Measurements from ENCODE around the gene ACBD4. TPM values are rescaled to one million over a fixed set of nuclear protein-coding genes. Genes with fewer than 3 reads are reported as not detected.

Gene ACBD4
- polyA plus RNA-seq, 1 of the 3 experiments (the other 2 are of a cell fraction), result 15.8 TPM

- no peak overlapping the region for H3K4me3 ChIP-seq (ENCODE audit: low read depth in 2 of 2, low read length in 1 of 2)
- no peak overlapping the region for H2AFZ ChIP-seq (ENCODE audit: low read depth)
- no peaks in the 10 kb centered on the region for H3K27me3 ChIP-seq (ENCODE audit: insufficient read depth)
- TF ChIP-seq PBX3 (IDR thresholded peaks at IDR 0.05) (no peak), FOSL2 (IDR thresholded peaks at IDR 0.05; ENCODE audit: borderline replicate concordance, low read depth) (no peak), EZH2phosphoT487 (IDR thresholded peaks at IDR 0.05; ENCODE audit: borderline replicate concordance, low read depth) (no peak), RFX5 (IDR thresholded peaks at IDR 0.05; ENCODE audit: low read length) (no peak), EP300 (IDR thresholded peaks at IDR 0.05; ENCODE audit: borderline replicate concordance in 1 of 2, low read depth in 1 of 2, low read length in 1 of 2) (no peak), RAD21 (IDR thresholded peaks at IDR 0.05; ENCODE audit: low read length) (no peak), REST (IDR thresholded peaks at IDR 0.05; ENCODE audit: low read depth, low read length) (no peak), NFIC (IDR thresholded peaks at IDR 0.05; ENCODE audit: borderline replicate concordance) (no peak), RCOR1 (IDR thresholded peaks at IDR 0.05; ENCODE audit: low read length) (no peak), SIN3A (IDR thresholded peaks at IDR 0.05; ENCODE audit: borderline replicate concordance, low read depth, low read length) (no peak)
- H4K20me1 ChIP-seq (ENCODE audit: insufficient read depth), result no peaks in the 10 kb centered on the region
- peaks cover 4% of the 10 kb centered on the region for H3F3A ChIP-seq (replicated peaks; ENCODE audit: insufficient read depth)
- no peaks in the 10 kb centered on the region for H3K9me3 ChIP-seq
- 72% methylated on average over 10 of the region's 11 CpGs for WGBS (ENCODE audit: low lambda C conversion rate)
- H3K79me2 ChIP-seq (ENCODE audit: insufficient read depth), result no peaks in the 10 kb centered on the region
- no peak overlapping the region for H3K9ac ChIP-seq
- ChIA-PET POLR2A (interaction anchor here (0.5 to 1.6 kb wide), 2 partner anchors 39 to 55 kb away, joined by 3 read pairs; partner anchors contain the start of gene ACBD4), CTCF (interaction anchor here (1.1 to 10.4 kb wide), 4 partner anchors 11 to 92 kb away, joined by 3 to 181 read pairs (median 6); partner anchors contain the start of gene ACBD4)
- H3K4me1 ChIP-seq (ENCODE audit: control insufficient read depth in 1 of 2, insufficient read depth in 2 of 2, low read depth in 1 of 2, low read length in 1 of 2), result no peaks in the 10 kb centered on the region
- H3K9me2 ChIP-seq, result no peaks in the 10 kb centered on the region
- no peak overlapping the region for H3K4me2 ChIP-seq
- H3K36me3 ChIP-seq (replicated peaks in 1 of 2; ENCODE audit: control insufficient read depth in 1 of 2, insufficient read depth in 2 of 2, low read length in 1 of 2), result no peaks in the 10 kb centered on the region
- H3K27ac ChIP-seq (ENCODE audit: low read depth in 2 of 2, low read length in 1 of 2), result no peak overlapping the region
- no peak for DNase-seq
Measured at GRCh38 chr17:45190503-45191255, 55.2 kb downstream of the ACBD4 start.

Small RNA genes within 50 kb of the gene (small RNA-seq; reads per million reads assigned to genes)
- gene MIR6784, result 0 to 1.1 (median 0) reads per million in 7 experiments

Other genes starting within 250 kb of the ACBD4 start
- gene EFTUD2, start 236.2 kb upstream of the ACBD4 start, polyA plus RNA-seq (2012; rRNA removed), result 79.9 and 82.9 TPM in 2 replicates
- 0.48 and 0.71 TPM in 2 replicates for gene GFAP, start 220.2 kb upstream of the ACBD4 start, polyA plus RNA-seq (2012; rRNA removed)
- gene KIF18B, start 187.9 kb upstream of the ACBD4 start, polyA plus RNA-seq (2012; rRNA removed), result 12.6 and 14.7 TPM in 2 replicates
- gene C1QL1, start 167.4 kb upstream of the ACBD4 start, polyA plus RNA-seq (2012; rRNA removed), result 5.4 and 11.9 TPM in 2 replicates
- 47.6 and 48.8 TPM in 2 replicates for gene DCAKD, start 84.1 kb upstream of the ACBD4 start, polyA plus RNA-seq (2012; rRNA removed)
- 30.1 and 31.6 TPM in 2 replicates for gene NMT1, start 74.4 kb upstream of the ACBD4 start, polyA plus RNA-seq (2012; rRNA removed)
- 51.7 and 59.7 TPM in 2 replicates for gene PLCD3, start 3.2 kb upstream of the ACBD4 start, polyA plus RNA-seq (2012; rRNA removed)
- 16.1 and 20.7 TPM in 2 replicates for gene HEXIM1, start 12.8 kb downstream of the ACBD4 start, polyA plus RNA-seq (2012; rRNA removed)
- 8.4 and 9.3 TPM in 2 replicates for gene HEXIM2, start 26.2 kb downstream of the ACBD4 start, polyA plus RNA-seq (2012; rRNA removed)
- 1.5 and 2.8 TPM in 2 replicates for gene FMNL1, start 86.2 kb downstream of the ACBD4 start, polyA plus RNA-seq (2012; rRNA removed)
- 0.08 TPM in 1 of 2 replicates, not detected in the other for gene SPATA32, start 126.4 kb downstream of the ACBD4 start, polyA plus RNA-seq (2012; rRNA removed)
- 11.9 and 13.7 TPM in 2 replicates for gene MAP3K14, start 181.3 kb downstream of the ACBD4 start, polyA plus RNA-seq (2012; rRNA removed)

Measured in SK-N-SH (cell line).